Keratinocyte (primary cell): ENCODE data around the gene SAMD5.

ENCODE experiments used
- EZH2 ChIP-seq: IDR thresholded peaks from one replicate; pipeline ENCODE4 v1.6.1; 2012; ENCODE audit warnings: inconsistent platforms, mild to moderate bottlenecking, low read length, moderate library complexity
- TF ChIP-seq, protein P1 (sequence below), 3 experiments: IDR thresholded peaks in 1 of 3; conservative IDR thresholded peaks in 1 of 3; optimal IDR thresholded peaks in 1 of 3; 2 replicates in 2 of 3; 3 replicates in 1 of 3; pipeline versions ENCODE3 to v1.5.1; 2011; ENCODE audit warnings: low read length in 3 of 3, mild to moderate bottlenecking in 3 of 3, moderate library complexity in 2 of 3, control low read depth in 1 of 3, inconsistent platforms in 1 of 3; ENCODE audit not compliant: insufficient read depth in 2 of 3; ENCODE audit errors: extremely low read depth in 1 of 3

DNA sequence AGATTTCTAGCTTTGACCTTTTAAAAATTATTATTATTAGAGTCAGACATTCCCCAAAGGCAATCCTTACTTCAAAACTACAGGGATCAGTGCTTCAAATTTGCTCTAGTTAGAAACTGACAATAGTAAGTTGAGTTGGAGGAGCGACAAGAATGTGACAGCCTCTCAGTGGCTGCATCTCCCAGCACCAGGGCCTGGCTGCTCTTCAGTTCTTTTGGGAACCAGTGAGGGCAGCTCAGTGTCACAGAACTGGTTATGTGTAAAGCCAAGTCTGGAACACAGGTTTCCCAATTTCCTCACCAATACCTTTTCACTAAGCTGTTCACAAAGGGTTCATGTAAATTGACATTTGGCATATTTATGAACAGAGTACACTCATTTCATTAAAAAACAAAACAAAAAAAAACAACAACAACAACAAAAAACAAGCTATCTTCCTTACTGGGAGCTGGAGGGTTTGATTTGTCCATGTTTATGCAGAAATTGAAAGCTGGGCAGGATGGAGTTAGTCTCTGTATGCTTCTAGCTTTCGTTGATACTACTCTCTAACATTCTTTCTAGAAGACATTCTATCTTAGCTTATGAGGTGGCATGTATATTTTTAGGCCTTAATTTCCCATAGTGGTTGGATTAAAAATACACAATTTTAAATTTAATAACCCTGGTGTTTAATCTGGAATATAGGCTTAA, 95.0 kb downstream of the SAMD5 start:
- TF ChIP-seq, protein P1, sequence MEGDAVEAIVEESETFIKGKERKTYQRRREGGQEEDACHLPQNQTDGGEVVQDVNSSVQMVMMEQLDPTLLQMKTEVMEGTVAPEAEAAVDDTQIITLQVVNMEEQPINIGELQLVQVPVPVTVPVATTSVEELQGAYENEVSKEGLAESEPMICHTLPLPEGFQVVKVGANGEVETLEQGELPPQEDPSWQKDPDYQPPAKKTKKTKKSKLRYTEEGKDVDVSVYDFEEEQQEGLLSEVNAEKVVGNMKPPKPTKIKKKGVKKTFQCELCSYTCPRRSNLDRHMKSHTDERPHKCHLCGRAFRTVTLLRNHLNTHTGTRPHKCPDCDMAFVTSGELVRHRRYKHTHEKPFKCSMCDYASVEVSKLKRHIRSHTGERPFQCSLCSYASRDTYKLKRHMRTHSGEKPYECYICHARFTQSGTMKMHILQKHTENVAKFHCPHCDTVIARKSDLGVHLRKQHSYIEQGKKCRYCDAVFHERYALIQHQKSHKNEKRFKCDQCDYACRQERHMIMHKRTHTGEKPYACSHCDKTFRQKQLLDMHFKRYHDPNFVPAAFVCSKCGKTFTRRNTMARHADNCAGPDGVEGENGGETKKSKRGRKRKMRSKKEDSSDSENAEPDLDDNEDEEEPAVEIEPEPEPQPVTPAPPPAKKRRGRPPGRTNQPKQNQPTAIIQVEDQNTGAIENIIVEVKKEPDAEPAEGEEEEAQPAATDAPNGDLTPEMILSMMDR (optimal IDR thresholded peaks at IDR 0.05 in 1 of 3, IDR thresholded peaks at IDR 0.05 in 1 of 3, conservative IDR thresholded peaks at IDR 0.05 in 1 of 3; ENCODE audit: extremely low read depth in 1 of 3, insufficient read depth in 2 of 3, low read length in 3 of 3) = no peak
- no peak for TF ChIP-seq EZH2
